AG09309 (cell line): Measurements from ENCODE around the gene PARD3.

Source experiments
- DNase-seq: peaks from one replicate; pipeline ENCODE4 v3.0.0-alpha.2; 2010; ENCODE audit warnings: low read depth
- H3K4me3 ChIP-seq: 2 replicates; pipeline ENCODE4 v1.5.1; 2011; ENCODE audit warnings: mild to moderate bottlenecking, low read depth, low read length, moderate library complexity; ENCODE audit not compliant: control insufficient read depth
- TF ChIP-seq, protein P1 (sequence below): IDR thresholded peaks from 2 replicates; pipeline ENCODE4 v1.5.1; 2011; ENCODE audit warnings: mild to moderate bottlenecking, low read depth, low read length, inconsistent platforms; ENCODE audit not compliant: insufficient read depth, control insufficient read depth; ENCODE audit errors: missing control alignments

Gene PARD3

DNA sequence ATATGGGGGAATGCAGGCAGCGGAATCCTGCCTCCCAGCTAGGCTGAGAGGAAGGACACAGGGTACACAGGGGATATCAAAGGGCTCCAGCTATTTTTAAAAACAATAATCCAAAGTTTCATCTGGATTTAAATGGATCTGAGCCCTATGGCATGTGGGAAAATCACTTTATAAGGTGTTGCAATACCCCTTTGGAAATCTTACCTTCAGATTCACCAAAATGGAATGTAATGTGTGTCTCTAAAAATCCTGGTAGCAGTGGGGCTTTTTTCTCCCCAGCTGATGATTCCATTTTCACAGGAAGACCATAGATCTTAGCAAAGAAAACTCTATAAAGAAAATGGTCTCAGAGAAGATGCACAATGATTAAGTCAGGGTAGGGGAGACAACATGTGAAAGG lies 722.2 kb downstream of the PARD3 start:
- DNase-seq, result peak; percentile 17
- TF ChIP-seq, protein P1, sequence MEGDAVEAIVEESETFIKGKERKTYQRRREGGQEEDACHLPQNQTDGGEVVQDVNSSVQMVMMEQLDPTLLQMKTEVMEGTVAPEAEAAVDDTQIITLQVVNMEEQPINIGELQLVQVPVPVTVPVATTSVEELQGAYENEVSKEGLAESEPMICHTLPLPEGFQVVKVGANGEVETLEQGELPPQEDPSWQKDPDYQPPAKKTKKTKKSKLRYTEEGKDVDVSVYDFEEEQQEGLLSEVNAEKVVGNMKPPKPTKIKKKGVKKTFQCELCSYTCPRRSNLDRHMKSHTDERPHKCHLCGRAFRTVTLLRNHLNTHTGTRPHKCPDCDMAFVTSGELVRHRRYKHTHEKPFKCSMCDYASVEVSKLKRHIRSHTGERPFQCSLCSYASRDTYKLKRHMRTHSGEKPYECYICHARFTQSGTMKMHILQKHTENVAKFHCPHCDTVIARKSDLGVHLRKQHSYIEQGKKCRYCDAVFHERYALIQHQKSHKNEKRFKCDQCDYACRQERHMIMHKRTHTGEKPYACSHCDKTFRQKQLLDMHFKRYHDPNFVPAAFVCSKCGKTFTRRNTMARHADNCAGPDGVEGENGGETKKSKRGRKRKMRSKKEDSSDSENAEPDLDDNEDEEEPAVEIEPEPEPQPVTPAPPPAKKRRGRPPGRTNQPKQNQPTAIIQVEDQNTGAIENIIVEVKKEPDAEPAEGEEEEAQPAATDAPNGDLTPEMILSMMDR, result no peak
- no peak overlapping the region for H3K4me3 ChIP-seq

DNA sequence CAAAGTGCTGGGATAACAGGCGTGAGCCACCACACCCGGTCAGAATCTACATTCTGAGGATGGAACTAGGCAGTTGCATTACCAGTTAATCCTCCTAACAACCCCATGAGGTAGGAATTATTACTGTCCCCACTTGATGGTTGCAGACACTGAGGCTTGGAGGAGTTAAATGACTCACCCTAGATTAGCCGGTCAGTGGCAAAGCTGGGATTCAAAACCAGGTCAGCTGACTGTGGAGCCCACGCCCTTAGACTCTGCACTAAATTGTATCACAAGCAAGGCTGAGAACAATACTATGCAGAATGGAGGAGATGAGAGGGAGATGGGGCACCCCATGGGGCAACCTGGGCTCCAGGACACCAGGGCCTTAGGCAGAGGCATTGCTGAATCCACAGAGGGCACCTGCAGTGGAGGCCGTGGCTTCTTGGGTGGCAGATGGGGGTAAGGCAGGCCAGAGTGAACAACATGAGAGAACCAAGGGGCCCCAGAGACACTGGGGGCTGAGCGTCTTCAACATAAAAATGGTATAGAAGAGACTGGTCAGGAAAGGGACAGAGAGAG lies 723.4 kb downstream of the PARD3 start:
- TF ChIP-seq, protein P1, result no peak
- H3K4me3 ChIP-seq, result no peak overlapping the region
- DNase-seq, result no peak

DNA sequence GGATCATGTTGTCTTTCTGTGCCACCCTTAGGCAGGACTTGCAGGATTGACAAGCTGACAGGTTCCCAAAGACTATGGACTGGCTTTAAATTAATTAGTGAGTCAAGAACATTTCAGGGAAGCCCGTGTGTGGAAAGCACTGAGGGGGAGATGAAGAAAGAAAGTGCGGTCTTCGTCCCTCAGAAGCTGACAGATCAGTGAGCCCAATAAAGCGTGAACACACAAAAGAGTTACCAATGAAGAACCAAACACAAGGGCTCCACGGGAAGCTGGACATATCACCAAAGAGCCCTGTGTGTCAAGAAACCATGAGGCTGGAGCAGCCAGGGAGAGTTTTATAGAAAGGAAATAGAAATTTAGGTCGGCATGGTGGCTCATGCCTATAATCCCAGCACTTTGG lies 725.8 kb downstream of the PARD3 start:
- H3K4me3 ChIP-seq, result no peak overlapping the region
- TF ChIP-seq, protein P1, result no peak
- no peak for DNase-seq

DNA sequence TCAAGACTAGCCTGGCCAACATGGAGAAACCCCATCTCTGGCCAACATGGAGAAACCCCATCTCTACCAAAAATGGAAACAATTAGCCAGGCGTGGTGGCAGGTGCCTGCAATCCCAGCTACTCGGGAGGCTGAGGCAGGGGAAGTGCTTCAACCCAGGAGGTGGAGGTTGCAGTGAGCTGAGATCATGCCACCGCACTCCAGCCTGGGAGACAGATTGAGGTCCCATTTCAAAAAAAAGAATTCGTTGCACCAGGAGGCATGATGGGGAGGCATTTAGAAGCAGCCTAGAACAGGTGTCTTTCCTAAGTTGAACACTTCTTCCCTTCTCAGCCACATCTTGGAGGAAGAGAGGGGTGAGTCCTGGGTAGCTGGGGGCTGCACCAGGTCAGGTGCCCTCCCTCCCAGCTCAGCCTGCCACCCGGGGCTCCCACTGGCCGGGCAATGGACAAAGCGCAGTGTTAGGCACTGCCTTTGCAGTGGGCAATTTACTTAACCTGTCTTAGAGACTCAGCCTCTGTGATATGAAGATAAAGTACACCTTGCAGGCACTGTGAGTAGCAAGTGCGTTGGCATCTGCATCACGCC lies 726.8 kb downstream of the PARD3 start:
- H3K4me3 ChIP-seq, result no peak overlapping the region
- TF ChIP-seq, protein P1, result no peak
- no peak for DNase-seq

DNA sequence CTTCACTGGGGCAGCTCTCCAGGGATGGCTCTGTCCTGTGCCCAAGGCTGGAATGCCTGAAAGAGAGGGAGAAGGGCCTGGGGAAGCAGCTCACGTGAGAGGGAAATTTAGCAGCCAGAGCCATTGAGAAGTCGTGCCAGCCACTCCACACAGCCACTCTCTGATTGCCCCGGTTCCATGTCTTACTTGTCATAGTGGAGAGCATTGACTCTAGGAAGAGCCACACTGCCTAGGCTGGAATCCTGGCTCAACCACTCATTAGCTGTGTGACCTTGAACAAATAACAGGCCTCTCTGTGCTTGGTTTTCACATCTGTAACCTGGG lies 728.0 kb downstream of the PARD3 start:
- no peak overlapping the region for H3K4me3 ChIP-seq

DNA sequence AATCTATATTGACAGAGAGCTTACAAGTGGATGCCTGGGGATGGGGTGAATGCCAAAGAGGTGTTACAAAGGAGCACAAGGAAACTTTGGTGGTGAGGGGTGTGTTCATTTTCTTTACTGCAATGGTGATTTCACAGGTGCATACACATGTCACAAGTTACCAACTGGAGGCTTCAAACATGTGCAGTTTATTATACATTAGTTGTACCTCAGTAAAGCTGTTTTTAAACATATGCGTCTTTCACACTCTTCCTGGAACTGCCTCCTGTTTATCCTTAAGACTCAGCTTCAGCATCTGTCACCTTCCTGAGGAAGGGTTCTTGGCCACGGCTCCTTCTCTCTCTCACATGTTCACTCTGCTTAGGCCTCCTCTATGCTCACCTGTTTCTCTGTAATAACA lies 731.5 kb downstream of the PARD3 start:
- DNase-seq, result no peak
- TF ChIP-seq, protein P1, result no peak
- H3K4me3 ChIP-seq, result no peak overlapping the region

More for the DNA sequence above, 728.0 kb downstream of the PARD3 start:
- TF ChIP-seq, protein P1, result no peak
- DNase-seq, result no peak
